Prostate gland (tissue), 2 donors: ENCODE results near the gene GJB6.

Experiments used
- CTCF ChIP-seq, 4 experiments: fragments of 200-600 bp in 2 of 4; fragments of 450-650 bp in 2 of 4; sonication (generic) in 2 of 4; IDR thresholded peaks; 1 replicate in 3 of 4; 2 replicates in 1 of 4; pipeline ENCODE4 v1.5.1; 2016 to 2019; ENCODE audit warnings: antibody characterized with exemption in 4 of 4, mild to moderate bottlenecking in 2 of 4, moderate library complexity in 2 of 4
- POLR2A ChIP-seq: fragments of 450-650 bp; IDR thresholded peaks from one replicate; pipeline ENCODE4 v1.6.1; 2016; ENCODE audit warnings: antibody characterized with exemption, mild to moderate bottlenecking

- TF ChIP-seq CTCF (IDR thresholded peaks at IDR 0.05) (no peak), POLR2A (no peak)
Observed at GRCh38 chr13:20264271-20265018, 32.3 kb upstream of the GJB6 start.
